SH-SY5Y (cell line): ENCODE results near the gene AVP.

ENCODE experiments used
- GATA2 ChIP-seq: IDR thresholded peaks from 2 replicates; pipeline ENCODE4 v1.6.1; 2011; ENCODE audit warnings: mild to moderate bottlenecking, low read depth, low read length
- GATA3 ChIP-seq: IDR thresholded peaks from 2 replicates; pipeline ENCODE4 v1.6.1; 2011; ENCODE audit warnings: low read depth, mild to moderate bottlenecking, low read length, moderate library complexity

GRCh38 chr20:3039426-3039825 lies 45.1 kb downstream of the AVP start:
- TF ChIP-seq GATA2, result no peak
- TF ChIP-seq GATA3, result no peak
